Gastrocnemius medialis (tissue), 4 donors: ENCODE measurements around the gene RELA.

Experiments used
- CTCF ChIP-seq, 5 experiments: fragments of 450-650 bp in 3 of 5; fragments of 200-600 bp in 2 of 5; sonication (generic) in 2 of 5; IDR thresholded peaks in 4 of 5; conservative IDR thresholded peaks in 1 of 5; 1 replicate in 4 of 5; 2 replicates in 1 of 5; pipeline ENCODE4 v1.5.1; 2016 to 2019; ENCODE audit warnings: antibody characterized with exemption in 5 of 5, mild to moderate bottlenecking in 3 of 5, moderate library complexity in 3 of 5
- POLR2A ChIP-seq, 2 donors: fragments of 450-650 bp; IDR thresholded peaks; one replicate each; pipeline ENCODE4 v1.6.1; 2017; ENCODE audit warnings: antibody characterized with exemption in 2 of 2, mild to moderate bottlenecking in 2 of 2, moderate library complexity in 2 of 2

DNA sequence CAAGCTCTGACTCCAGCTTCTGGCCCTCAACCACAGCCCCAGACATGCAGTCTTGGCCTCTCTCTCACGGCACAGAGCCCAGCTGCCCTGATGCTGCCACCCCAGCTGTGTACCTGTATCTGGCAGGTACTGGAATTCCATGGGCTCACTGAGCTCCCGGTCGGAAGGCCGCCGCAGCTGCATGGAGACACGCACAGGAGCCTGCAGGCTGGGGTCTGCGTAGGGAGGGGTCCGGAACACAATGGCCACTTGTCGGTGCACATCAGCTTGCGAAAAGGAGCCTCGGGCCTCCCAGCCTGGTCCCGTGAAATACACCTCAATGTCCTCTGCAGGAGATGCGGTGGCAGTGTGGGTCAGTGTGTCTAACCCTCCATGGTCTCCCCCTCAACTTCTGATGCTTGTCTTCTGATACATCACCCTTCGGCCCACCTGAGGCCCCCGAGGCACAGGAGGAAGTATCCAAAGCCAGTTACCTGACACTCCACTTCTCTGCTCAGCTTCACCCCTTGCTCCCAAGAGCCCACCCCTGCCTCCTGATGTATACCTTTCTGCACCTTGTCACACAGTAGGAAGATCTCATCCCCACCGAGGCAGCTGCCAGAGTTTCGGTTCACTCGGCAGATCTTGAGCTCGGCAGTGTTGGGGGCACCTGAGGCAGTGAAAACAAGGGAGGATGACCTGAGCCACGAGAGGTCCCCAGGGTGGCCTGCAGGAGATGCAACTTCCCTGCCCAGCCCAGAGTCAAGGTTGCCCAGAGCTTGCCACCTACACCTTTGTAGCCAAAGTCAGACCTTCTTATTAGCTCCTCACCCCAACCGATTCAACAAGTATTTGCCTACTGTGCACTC lies 4.3 kb downstream of the RELA start:
- no peak for TF ChIP-seq CTCF (IDR thresholded peaks at IDR 0.05 in 4 of 5, conservative IDR thresholded peaks at IDR 0.05 in 1 of 5)
- no peak for TF ChIP-seq POLR2A (IDR thresholded peaks at IDR 0.05)
